Measurements from ENCODE around the gene NME1.

DNA sequence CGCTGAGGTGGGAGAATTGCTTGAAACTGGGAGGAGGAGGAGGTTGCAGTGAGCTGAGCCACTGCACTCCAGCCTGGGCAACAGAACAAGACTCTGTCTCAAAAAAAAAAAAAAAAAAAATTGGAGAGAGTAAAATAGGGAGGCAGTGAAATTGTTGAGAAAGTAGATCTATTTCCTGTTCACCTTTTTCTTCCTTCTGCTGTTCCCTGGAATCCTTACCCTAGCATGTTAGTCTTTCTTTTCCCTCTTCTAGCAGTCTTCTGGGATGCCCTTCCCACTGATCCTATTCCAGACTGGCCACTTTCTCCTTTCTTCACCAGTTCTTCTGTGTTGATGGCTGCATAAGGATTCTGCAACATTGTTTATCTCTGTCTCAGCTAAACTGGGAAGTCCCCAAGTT, 16.0 kb downstream of the NME1 start:
- no peak for TF ChIP-seq CTCF (IDR thresholded peaks at IDR 0.05; ENCODE audit: poor library complexity, severe bottlenecking)
- TF ChIP-seq EZH2 (IDR thresholded peaks at IDR 0.05; ENCODE audit: borderline replicate concordance, insufficient read depth, low read length, poor library complexity, severe bottlenecking) = no peak
- TF ChIP-seq MXI1 (conservative IDR thresholded peaks at IDR 0.05; ENCODE audit: poor library complexity, severe bottlenecking) = no peak
- TF ChIP-seq REST (IDR thresholded peaks at IDR 0.05; ENCODE audit: borderline replicate concordance) = no peak
- no peak for TF ChIP-seq RAD21 (conservative IDR thresholded peaks at IDR 0.05)
- TF ChIP-seq EP300 (conservative IDR thresholded peaks at IDR 0.05; ENCODE audit: poor library complexity, severe bottlenecking) = no peak

All from neural cell (in vitro differentiated cells).